Loucy (cell line): ENCODE measurements around the gene ATF7.

Experiments
- H2AFZ ChIP-seq: fragments of 200-600 bp; sonication (generic); 2 replicates; pipeline ENCODE4 v1.6.0; 2016; ENCODE audit warnings: antibody characterized with exemption, mild to moderate bottlenecking, low read length, moderate library complexity
- H3F3A ChIP-seq: fragments of 200-600 bp; 2 replicates; pipeline ENCODE4 v1.6.0; 2016; ENCODE audit warnings: antibody characterized with exemption, low read depth, mild to moderate bottlenecking
- H3K27me3 ChIP-seq: fragments of 200-600 bp; sonication (generic); 2 replicates; pipeline ENCODE4 v1.6.1; 2014; ENCODE audit warnings: low read length, mild to moderate bottlenecking; ENCODE audit not compliant: insufficient read depth, poor library complexity, severe bottlenecking
- H3K36me3 ChIP-seq: fragments of 200-600 bp; sonication (generic); 2 replicates; pipeline ENCODE4 v1.6.1; 2016; ENCODE audit warnings: low read length; ENCODE audit not compliant: insufficient read depth
- H3K4me1 ChIP-seq: fragments of 200-600 bp; sonication (generic); 2 replicates; pipeline ENCODE4 v1.5.1; 2014; ENCODE audit warnings: low read length, mild to moderate bottlenecking; ENCODE audit not compliant: insufficient read depth, poor library complexity, severe bottlenecking
- H3K4me2 ChIP-seq: fragments of 200-600 bp; sonication (generic); 2 replicates; pipeline ENCODE4 v1.6.0; 2014; ENCODE audit warnings: antibody characterized with exemption, low read length, low read depth, mild to moderate bottlenecking; ENCODE audit not compliant: poor library complexity, severe bottlenecking
- H3K4me3 ChIP-seq: fragments of 200-600 bp; sonication (generic); 2 replicates; pipeline ENCODE4 v1.5.1; 2014; ENCODE audit warnings: low read length, mild to moderate bottlenecking, mixed read lengths; ENCODE audit not compliant: poor library complexity, severe bottlenecking
- H3K79me2 ChIP-seq: fragments of 200-600 bp; sonication (generic); 2 replicates; pipeline ENCODE4 v1.6.1; 2014; ENCODE audit warnings: low read length; ENCODE audit not compliant: insufficient read depth
- H3K9ac ChIP-seq: fragments of 200-600 bp; sonication (generic); 2 replicates; pipeline ENCODE4 v1.6.0; 2014; ENCODE audit warnings: mild to moderate bottlenecking, low read depth, low read length, moderate library complexity; ENCODE audit not compliant: poor library complexity, severe bottlenecking
- H3K9me2 ChIP-seq: fragments of 200-600 bp; sonication (generic); replicated peaks from 2 replicates; pipeline ENCODE4 v1.6.1; 2016; ENCODE audit warnings: low read depth, low read length, mixed read lengths
- H3K9me3 ChIP-seq: fragments of 200-600 bp; sonication (generic); 2 replicates; pipeline ENCODE4 v1.6.1; 2014; ENCODE audit warnings: mild to moderate bottlenecking, antibody characterized with exemption, low read length, low read depth; ENCODE audit not compliant: insufficient read depth
- H4K20me1 ChIP-seq: fragments of 200-600 bp; sonication (generic); 2 replicates; pipeline ENCODE4 v1.6.0; 2014; ENCODE audit warnings: antibody characterized with exemption, low read length, mild to moderate bottlenecking; ENCODE audit not compliant: insufficient read depth, poor library complexity, severe bottlenecking
- EZH2phosphoT487 ChIP-seq: fragments of 200-600 bp; IDR thresholded peaks from 2 replicates; pipeline ENCODE4 v1.6.1; 2018; ENCODE audit warnings: antibody characterized with exemption, mild to moderate bottlenecking, moderate library complexity, borderline replicate concordance
- TF ChIP-seq, protein P1 (sequence below): fragments of 200-600 bp; sonication (generic); conservative IDR thresholded peaks from 2 replicates; pipeline ENCODE4 v1.5.1; 2014; ENCODE audit warnings: mild to moderate bottlenecking, antibody characterized with exemption, low read length

Gene ATF7

DNA sequence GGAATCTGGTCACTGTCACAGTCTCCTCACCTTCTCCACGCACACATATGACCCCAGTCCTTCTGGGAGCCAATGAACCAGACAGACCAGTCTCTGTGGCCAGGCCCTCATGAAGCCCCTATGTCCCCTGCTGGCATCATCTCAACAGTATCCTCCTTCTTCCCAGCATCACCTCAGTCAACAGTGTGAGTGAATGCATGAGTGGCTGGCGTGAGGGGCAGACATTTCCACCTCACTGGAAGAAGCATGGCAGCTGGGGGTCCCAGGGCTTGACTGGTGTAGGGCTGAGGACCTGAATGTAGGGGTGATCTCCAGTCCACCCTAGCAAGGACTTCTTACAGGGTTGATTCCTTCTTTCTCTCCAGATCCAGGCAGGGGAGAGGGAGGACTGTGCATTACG lies 128.7 kb downstream of the ATF7 start:
- Histone ChIP-seq H2AFZ (no peak overlapping the region), H3K4me2 (peak overlapping the region; percentile 82), H3K9me3 (no peaks in the 10 kb centered on the region), H3K27me3 (no peaks in the 10 kb centered on the region), H4K20me1 (no peaks in the 10 kb centered on the region), H3K9me2 (no peaks in the 10 kb centered on the region), H3K4me3 (no peak overlapping the region), H3F3A (no peaks in the 10 kb centered on the region), H3K36me3 (no peaks in the 10 kb centered on the region), H3K79me2 (peaks cover 21% of the 10 kb centered on the region), H3K4me1 (peaks cover 49% of the 10 kb centered on the region), H3K9ac (no peak overlapping the region)
- TF ChIP-seq, protein P1, sequence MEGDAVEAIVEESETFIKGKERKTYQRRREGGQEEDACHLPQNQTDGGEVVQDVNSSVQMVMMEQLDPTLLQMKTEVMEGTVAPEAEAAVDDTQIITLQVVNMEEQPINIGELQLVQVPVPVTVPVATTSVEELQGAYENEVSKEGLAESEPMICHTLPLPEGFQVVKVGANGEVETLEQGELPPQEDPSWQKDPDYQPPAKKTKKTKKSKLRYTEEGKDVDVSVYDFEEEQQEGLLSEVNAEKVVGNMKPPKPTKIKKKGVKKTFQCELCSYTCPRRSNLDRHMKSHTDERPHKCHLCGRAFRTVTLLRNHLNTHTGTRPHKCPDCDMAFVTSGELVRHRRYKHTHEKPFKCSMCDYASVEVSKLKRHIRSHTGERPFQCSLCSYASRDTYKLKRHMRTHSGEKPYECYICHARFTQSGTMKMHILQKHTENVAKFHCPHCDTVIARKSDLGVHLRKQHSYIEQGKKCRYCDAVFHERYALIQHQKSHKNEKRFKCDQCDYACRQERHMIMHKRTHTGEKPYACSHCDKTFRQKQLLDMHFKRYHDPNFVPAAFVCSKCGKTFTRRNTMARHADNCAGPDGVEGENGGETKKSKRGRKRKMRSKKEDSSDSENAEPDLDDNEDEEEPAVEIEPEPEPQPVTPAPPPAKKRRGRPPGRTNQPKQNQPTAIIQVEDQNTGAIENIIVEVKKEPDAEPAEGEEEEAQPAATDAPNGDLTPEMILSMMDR: no peak
- TF ChIP-seq EZH2phosphoT487: no peak

GRCh38 chr12:53496752-53497032 lies 129.5 kb downstream of the ATF7 start:
- Histone ChIP-seq H3F3A (no peaks in the 10 kb centered on the region), H3K9ac (no peak overlapping the region), H3K4me3 (no peak overlapping the region), H3K4me1 (peaks cover 42% of the 10 kb centered on the region), H3K36me3 (no peaks in the 10 kb centered on the region), H3K27me3 (no peaks in the 10 kb centered on the region), H2AFZ (no peak overlapping the region), H3K4me2 (no peak overlapping the region), H4K20me1 (no peaks in the 10 kb centered on the region), H3K9me3 (no peaks in the 10 kb centered on the region), H3K9me2 (no peaks in the 10 kb centered on the region), H3K79me2 (peaks cover 13% of the 10 kb centered on the region)
- no peak for TF ChIP-seq EZH2phosphoT487
- TF ChIP-seq, protein P1: no peak

- H3K4me3 ChIP-seq: no peak overlapping the region
- H3K9ac ChIP-seq: no peak overlapping the region
- peaks cover 11% of the 10 kb centered on the region; the same call in 1 of the 2 replicates for H3K79me2 ChIP-seq
- H3K9me3 ChIP-seq: no peaks in the 10 kb centered on the region
- peaks cover 39% of the 10 kb centered on the region for H3K4me1 ChIP-seq
- H3F3A ChIP-seq: no peaks in the 10 kb centered on the region
- H3K36me3 ChIP-seq: no peaks in the 10 kb centered on the region
- H2AFZ ChIP-seq: no peak overlapping the region
- H3K4me2 ChIP-seq: no peak overlapping the region
- no peaks in the 10 kb centered on the region for H3K27me3 ChIP-seq
- H3K9me2 ChIP-seq: no peaks in the 10 kb centered on the region
- H4K20me1 ChIP-seq: no peaks in the 10 kb centered on the region
- TF ChIP-seq EZH2phosphoT487: no peak
- TF ChIP-seq, protein P1: no peak
Observed at GRCh38 chr12:53495903-53496751, 130.1 kb downstream of the ATF7 start.
